Measurements from ENCODE around the gene PDE4B. TPM values are rescaled to one million over a fixed set of nuclear protein-coding genes. Genes with fewer than 3 reads are reported as not detected.

Gene PDE4B
- total RNA-seq, 3 donors from 2014 or later = 8.0 to 207 (median 54.4) TPM

DNA sequence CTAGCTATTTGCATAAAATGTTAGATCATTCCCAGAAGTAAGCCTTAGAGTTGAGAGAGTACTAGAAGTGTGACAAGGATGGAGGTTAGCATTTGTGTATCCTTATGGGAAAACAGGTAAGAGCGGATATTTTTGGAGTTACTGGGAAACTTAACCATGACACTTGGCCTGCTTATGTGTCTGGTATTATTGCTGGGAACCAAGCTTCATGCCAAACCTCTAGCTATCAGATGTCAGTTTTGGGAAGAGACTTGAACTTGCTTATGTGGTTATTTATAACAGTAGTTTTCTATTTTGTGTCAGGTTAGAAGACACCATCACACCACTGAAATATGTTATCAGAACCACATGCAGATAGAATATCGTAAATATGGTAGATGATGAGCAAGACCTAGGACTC is 511.0 kb downstream of the PDE4B start:
- Histone ChIP-seq H3K27ac (peak overlapping the region; percentile 53 to 69), H3K36me3 (no peaks in the 10 kb centered on the region), H3K4me1 (no peaks in the 10 kb centered on the region), H3K4me3 (no peak overlapping the region), H3K27me3 (no peaks in the 10 kb centered on the region), H3K9me3 (no peaks in the 10 kb centered on the region)
- no peak for TF ChIP-seq POLR2A (IDR thresholded peaks at IDR 0.05)
- no peak for TF ChIP-seq POLR2AphosphoS5 (IDR thresholded peaks at IDR 0.05)
- TF ChIP-seq, protein P1, sequence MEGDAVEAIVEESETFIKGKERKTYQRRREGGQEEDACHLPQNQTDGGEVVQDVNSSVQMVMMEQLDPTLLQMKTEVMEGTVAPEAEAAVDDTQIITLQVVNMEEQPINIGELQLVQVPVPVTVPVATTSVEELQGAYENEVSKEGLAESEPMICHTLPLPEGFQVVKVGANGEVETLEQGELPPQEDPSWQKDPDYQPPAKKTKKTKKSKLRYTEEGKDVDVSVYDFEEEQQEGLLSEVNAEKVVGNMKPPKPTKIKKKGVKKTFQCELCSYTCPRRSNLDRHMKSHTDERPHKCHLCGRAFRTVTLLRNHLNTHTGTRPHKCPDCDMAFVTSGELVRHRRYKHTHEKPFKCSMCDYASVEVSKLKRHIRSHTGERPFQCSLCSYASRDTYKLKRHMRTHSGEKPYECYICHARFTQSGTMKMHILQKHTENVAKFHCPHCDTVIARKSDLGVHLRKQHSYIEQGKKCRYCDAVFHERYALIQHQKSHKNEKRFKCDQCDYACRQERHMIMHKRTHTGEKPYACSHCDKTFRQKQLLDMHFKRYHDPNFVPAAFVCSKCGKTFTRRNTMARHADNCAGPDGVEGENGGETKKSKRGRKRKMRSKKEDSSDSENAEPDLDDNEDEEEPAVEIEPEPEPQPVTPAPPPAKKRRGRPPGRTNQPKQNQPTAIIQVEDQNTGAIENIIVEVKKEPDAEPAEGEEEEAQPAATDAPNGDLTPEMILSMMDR (IDR thresholded peaks at IDR 0.05) = no peak
- DNase-seq (ENCODE audit: low spot score in 2 of 2) = no peak
- intact Hi-C loops (cut with DNase I; ENCODE audit: low total_unique reads) = loop anchor here (5.0 kb wide), 1 partner anchor 1366 kb away; no protein-coding TSS in a partner anchor

DNA sequence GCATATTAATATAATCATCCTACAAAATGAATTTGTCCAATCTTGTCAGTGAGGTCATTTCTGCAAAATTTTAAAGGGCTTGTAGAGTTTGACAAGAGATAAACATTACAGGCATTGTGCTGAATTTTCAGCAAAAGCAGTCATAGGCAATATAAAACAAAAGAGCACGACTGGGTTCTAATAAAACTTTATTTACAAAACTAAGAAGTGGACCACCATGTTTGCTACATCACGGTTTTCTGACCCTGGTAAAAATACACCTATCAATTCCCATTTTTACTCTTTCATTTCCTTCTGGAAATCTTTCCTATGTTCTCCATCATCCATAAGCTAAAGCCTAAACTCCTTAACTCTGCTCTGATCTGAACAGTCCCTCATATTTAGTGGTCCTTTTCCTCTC is 511.4 kb downstream of the PDE4B start:
- TF ChIP-seq POLR2A (IDR thresholded peaks at IDR 0.05) (no peak), POLR2AphosphoS5 (IDR thresholded peaks at IDR 0.05) (no peak)
- TF ChIP-seq, protein P1 (IDR thresholded peaks at IDR 0.05) = no peak
- H3K27me3 ChIP-seq = no peaks in the 10 kb centered on the region
- H3K4me1 ChIP-seq = no peaks in the 10 kb centered on the region
- H3K9me3 ChIP-seq = no peaks in the 10 kb centered on the region
- DNase-seq (ENCODE audit: low spot score in 2 of 2) = no peak
- intact Hi-C loops (cut with DNase I; ENCODE audit: low total_unique reads) = loop anchor here (5.0 kb wide), 1 partner anchor 1367 kb away; no protein-coding TSS in a partner anchor
- no peak overlapping the region for H3K4me3 ChIP-seq
- H3K36me3 ChIP-seq = no peaks in the 10 kb centered on the region
- peak overlapping the region in 1 of 2 donors; percentile 69 for H3K27ac ChIP-seq

DNA sequence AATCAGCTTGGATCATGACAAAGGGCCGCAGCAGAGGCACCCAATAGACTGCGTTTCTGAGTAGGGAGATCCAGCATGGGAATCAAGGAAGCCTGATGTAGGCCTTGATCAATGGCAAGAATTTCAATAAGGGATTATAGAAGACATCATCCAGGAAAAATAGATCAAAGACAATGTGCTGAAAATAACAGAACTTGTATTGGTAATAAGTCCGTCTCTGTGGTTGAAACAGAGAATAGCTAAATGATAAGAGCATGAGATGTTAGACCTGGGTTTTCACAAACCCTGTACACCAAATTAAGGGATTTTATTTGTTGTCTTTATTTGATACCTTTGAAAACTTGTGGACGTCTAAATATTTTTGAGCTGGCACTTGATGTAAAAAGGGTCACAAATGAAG is 513.2 kb downstream of the PDE4B start:
- Histone ChIP-seq H3K27me3 (no peaks in the 10 kb centered on the region), H3K4me1 (no peaks in the 10 kb centered on the region), H3K9me3 (no peaks in the 10 kb centered on the region), H3K27ac (no peak overlapping the region), H3K36me3 (no peaks in the 10 kb centered on the region), H3K4me3 (no peak overlapping the region)
- TF ChIP-seq POLR2AphosphoS5 (IDR thresholded peaks at IDR 0.05) = no peak
- no peak for TF ChIP-seq POLR2A (IDR thresholded peaks at IDR 0.05)
- TF ChIP-seq, protein P1 (IDR thresholded peaks at IDR 0.05) = no peak
- intact Hi-C loops (cut with DNase I; ENCODE audit: low total_unique reads) = no loop called here
- no peak for DNase-seq (ENCODE audit: low spot score in 2 of 2)

DNA sequence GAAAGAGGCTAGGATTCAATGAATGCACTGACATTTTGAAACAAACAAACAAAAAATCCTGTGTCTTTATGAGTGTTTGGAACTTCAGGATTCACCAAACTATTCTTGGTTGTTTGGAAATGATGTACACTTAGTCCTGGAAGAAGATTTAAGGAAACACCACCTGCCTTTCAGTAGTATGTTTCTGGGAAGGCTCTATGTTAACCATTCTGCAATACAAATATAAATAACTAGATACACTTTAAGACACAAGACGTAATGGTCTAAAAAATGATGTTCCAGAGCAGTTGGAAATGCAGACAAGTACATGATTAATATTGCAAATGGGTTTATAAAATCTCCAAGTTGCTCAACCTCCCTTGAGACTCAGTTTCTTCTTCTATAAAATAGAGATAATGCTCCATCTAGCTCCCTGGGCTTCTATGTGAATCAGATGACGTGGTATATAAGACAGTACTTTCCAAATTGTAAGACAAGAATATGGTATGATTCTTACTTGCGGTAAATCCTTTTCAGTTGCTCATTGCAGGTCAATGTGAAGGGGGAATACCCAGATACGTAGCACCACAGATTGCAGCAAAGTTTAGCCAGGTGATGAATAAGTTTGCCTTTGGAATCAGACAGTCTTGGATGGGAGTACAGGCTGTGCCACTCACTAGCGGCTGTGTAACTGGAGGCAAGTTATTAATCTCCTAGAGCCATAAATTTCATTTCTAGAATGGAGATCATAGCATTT is 516.5 kb downstream of the PDE4B start:
- TF ChIP-seq, protein P1 (IDR thresholded peaks at IDR 0.05) = no peak
- TF ChIP-seq POLR2A (IDR thresholded peaks at IDR 0.05) (no peak), POLR2AphosphoS5 (IDR thresholded peaks at IDR 0.05) (no peak)
- no peak for DNase-seq (ENCODE audit: low spot score in 2 of 2)
- intact Hi-C loops (cut with DNase I; ENCODE audit: low total_unique reads) = no loop called here

DNA sequence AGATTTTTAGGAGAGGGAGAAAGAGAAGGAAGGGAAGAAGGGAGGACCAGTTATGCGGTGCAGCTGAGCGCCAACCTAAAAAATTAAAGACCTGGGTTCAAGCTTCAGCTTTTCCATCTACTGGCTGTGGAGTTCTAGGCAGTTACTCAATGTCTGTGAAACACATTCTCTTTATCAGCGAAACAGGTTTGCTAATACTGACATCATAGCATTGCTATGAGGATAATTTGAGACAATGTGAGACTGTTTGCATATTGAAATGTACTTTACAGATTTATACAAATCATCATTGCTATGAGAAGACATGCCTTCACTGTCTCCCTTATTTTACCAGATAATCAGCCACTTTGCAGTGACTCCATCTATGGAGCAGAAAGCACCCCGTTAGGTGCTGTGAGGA is 518.4 kb downstream of the PDE4B start:
- Histone ChIP-seq H3K4me3 (no peak overlapping the region), H3K27ac (no peak overlapping the region), H3K36me3 (no peaks in the 10 kb centered on the region), H3K9me3 (no peaks in the 10 kb centered on the region), H3K27me3 (no peaks in the 10 kb centered on the region), H3K4me1 (no peaks in the 10 kb centered on the region)
- no peak for DNase-seq (ENCODE audit: low spot score in 2 of 2)
- intact Hi-C loops (cut with DNase I; ENCODE audit: low total_unique reads) = no loop called here
- TF ChIP-seq POLR2A (IDR thresholded peaks at IDR 0.05) (no peak), POLR2AphosphoS5 (IDR thresholded peaks at IDR 0.05) (no peak)
- TF ChIP-seq, protein P1 (IDR thresholded peaks at IDR 0.05) = no peak

More for the DNA sequence above, 516.5 kb downstream of the PDE4B start:
- Histone ChIP-seq H3K27me3 (no peaks in the 10 kb centered on the region), H3K4me1 (no peaks in the 10 kb centered on the region), H3K27ac (no peak overlapping the region), H3K9me3 (no peaks in the 10 kb centered on the region), H3K36me3 (no peaks in the 10 kb centered on the region), H3K4me3 (no peak overlapping the region)
